Heart left ventricle (tissue), 16 donors: ENCODE measurements around the gene SETD1A. TPM values are rescaled to one million over a fixed set of nuclear protein-coding genes. Genes with fewer than 3 reads are reported as not detected.
A peak's percentile ranks its signal among the peaks of the same experiment; 100 is the strongest.

Experiments
- ATAC-seq, 4 donors: fragments of 200-7000 bp; cut with Tn5 transposase; one replicate each; pipeline ENCODE4 v1.9.1; 2020 to 2022; ENCODE audit warnings: moderate library complexity in 4 of 4, mild to moderate bottlenecking in 3 of 4, moderate number of reproducible peaks in 1 of 4
- DNase-seq, 5 donors: peaks; one replicate each; pipeline ENCODE4 v3.0.0-alpha.2; 2020
- H3K27ac ChIP-seq, 12 donors: fragments of 200-600 bp; sonication (generic) in 4 of 12; one replicate each; pipeline versions ENCODE4 v1.5.0 to v1.8.0; 2016 to 2022; ENCODE audit warnings: mild to moderate bottlenecking in 2 of 12
- H3K27me3 ChIP-seq, 9 donors: fragments of 200-600 bp; sonication (generic) in 2 of 9; one replicate each; pipeline versions ENCODE4 v1.5.1 to v1.8.0; 2016 to 2022; ENCODE audit warnings: mild to moderate bottlenecking in 3 of 9
- H3K36me3 ChIP-seq, 9 donors: fragments of 200-600 bp; sonication (generic) in 2 of 9; one replicate each; pipeline versions ENCODE4 v1.5.0 to v1.8.0; 2018 to 2022; ENCODE audit warnings: mild to moderate bottlenecking in 2 of 9
- H3K4me1 ChIP-seq, 12 donors: fragments of 200-600 bp; sonication (generic) in 4 of 12; one replicate each; pipeline versions ENCODE4 v1.5.0 to v1.8.0; 2016 to 2022; ENCODE audit warnings: mild to moderate bottlenecking in 3 of 12
- H3K4me3 ChIP-seq, 12 donors: fragments of 200-600 bp; sonication (generic) in 4 of 12; one replicate each; pipeline versions ENCODE4 v1.5.0 to v1.8.0; 2017 to 2022; ENCODE audit warnings: mild to moderate bottlenecking in 9 of 12, moderate library complexity in 4 of 12
- H3K9me3 ChIP-seq, 12 donors: fragments of 200-600 bp; sonication (generic) in 4 of 12; one replicate each; pipeline versions ENCODE4 v1.5.0 to v1.8.0; 2016 to 2022; ENCODE audit warnings: mild to moderate bottlenecking in 1 of 12
- CTCF ChIP-seq, 12 donors: fragments of 200-600 bp; sonication (generic) in 4 of 12; IDR thresholded peaks; one replicate each; pipeline versions ENCODE4 v1.5.0 to v1.8.0; 2018 to 2022; ENCODE audit warnings: antibody characterized with exemption in 12 of 12, mild to moderate bottlenecking in 5 of 12
- POLR2A ChIP-seq, 2 donors: fragments of 450-650 bp; IDR thresholded peaks; one replicate each; pipeline ENCODE4 v1.6.1; 2017; ENCODE audit warnings: antibody characterized with exemption in 2 of 2, mild to moderate bottlenecking in 2 of 2, moderate library complexity in 2 of 2
- WGBS, 4 donors: extraction: QIAGEN DNeasy Blood & Tissue Kit in 2 of 4; methylation state at CpG; one replicate each; pipeline versions ENCODE4 v1.1.5 to v1.1.7; 2013 to 2018; 5-methylcytosine and 5-hydroxymethylcytosine counted together
- intact Hi-C, 10 donors: fragments of 100-400 bp; cut with DNase I; formaldehyde crosslinking; loops; one replicate each; pipeline versions ENCODE4 v1.11.1 to v1.14.2; 2022
- polyA plus RNA-seq, 2 donors: library from polyadenylated mRNA; stranded (reverse); fragments of 200-250 nt; gene quantifications; one replicate each; pipeline ENCODE4 v1.2.3, GENCODE V29; 2013
- total RNA-seq, 9 donors: library from RNA; depleted of rRNA in 2 of 9; stranded (reverse); fragments of >200 nt in 2 of 9; fragmentation: NEBNext Ultra II Directional in 3 of 9; extraction: Animal tissue kit (Norgen Biotek cat#: 25700) in 3 of 9; gene quantifications; one replicate each; pipeline versions ENCODE4 v1.1.0 to v1.2.4, GENCODE V29; 2016 to 2023
- donor health status: ischemic (EF 13 %, LVEDD 7.1; RV severe dilation, severe dysfunction).
- donor health status: healthy with polysubstance abuse.
- donor health status: DM: no; HTN: yes; CAD: no.
- donor health status: DM: no; HTN: no; CAD: no.
- donor health status: ischemic (EF 25% LVEDD 6.9; RV normal size, moderate dysfunction).
- donor health status: ischemic (EF 25% LVEDD 5.7; RV mildly dilated, moderate dysfunction).
- donor health status: healthy.
- donor health status: DM: yes; HTN: yes; CAD: no.
- donor health status: ischemic (EF 35%, LVEDD 5.7; RV mildly dilated, moderate dysfunction).
- donor health status: nonischemic (EF 11% LVEDD 7.7; RV severe dilation, severe dysfunction).
- donor health status: DM: yes; HTN: yes; CAD: no.
- donor health status: PGD.
- donor health status: ischemic (EF 29% LVEDD 5.4; RV normal size, mild dysfunction).
- donor health status: nonischemic (EF 23%, LVEDD 6.1; RV moderate dilation, normal function).

The SETD1A gene
- total and polyA plus RNA-seq, 11 donors, result 4.6 to 12.1 (median 9.0) TPM

GRCh38 chr16:30983289-30983889 is 25.8 kb downstream of the SETD1A start:
- intact Hi-C loops, result loop anchor here in 9 of 10 donors (5.0 to 10.0 kb wide), 9 partner anchors 91 to 891 kb away; partner anchors contain the start of genes VKORC1 (in 2 of the 9), ZNF843 (in 2 of the 9), ZNF267 (in 1 of the 9) and ZNF646 (in 1 of the 9)
- Histone ChIP-seq H3K27ac (peak overlapping the region in 1 of 12 donors; percentile 43), H3K36me3 (peaks cover 0 to 76% (median 49%) of the 10 kb centered on the region in 9 donors), H3K4me3 (no peak overlapping the region), H3K27me3 (no peaks in the 10 kb centered on the region), H3K9me3 (no peaks in the 10 kb centered on the region), H3K4me1 (peaks cover 0 to 21% (median 11%) of the 10 kb centered on the region in 12 donors)
- DNase-seq (no peak), ATAC-seq (no peak)
- 80 to 91% (median 85%) methylated on average over 14 to 25 of the region's 25 CpGs for WGBS, 4 donors
- TF ChIP-seq POLR2A (IDR thresholded peaks at IDR 0.05) (no peak), CTCF (IDR thresholded peaks at IDR 0.05) (no peak)

GRCh38 chr16:30983898-30984610 is 26.5 kb downstream of the SETD1A start:
- H3K4me1 ChIP-seq, result peaks cover 0 to 21% (median 11%) of the 10 kb centered on the region in 12 donors
- peak overlapping the region in 1 of 12 donors; percentile 82 for H3K27ac ChIP-seq
- ATAC-seq, result no peak
- TF ChIP-seq POLR2A (IDR thresholded peaks at IDR 0.05), result no peak
- TF ChIP-seq CTCF (IDR thresholded peaks at IDR 0.05), result no peak
- no peak overlapping the region for H3K4me3 ChIP-seq
- 77 to 87% (median 85%) methylated on average over 14 of the region's 14 CpGs for WGBS, 4 donors
- intact Hi-C loops, result loop anchor here in 9 of 10 donors (2.0 to 10.0 kb wide), 12 partner anchors 91 to 891 kb away; partner anchors contain the start of genes ZNF843 (in 5 of the 9), VKORC1 (in 2 of the 9), ZNF267 (in 1 of the 9) and ZNF646 (in 1 of the 9)
- DNase-seq, result no peak
- H3K9me3 ChIP-seq, result no peaks in the 10 kb centered on the region
- H3K27me3 ChIP-seq, result no peaks in the 10 kb centered on the region
- peaks cover 0 to 71% (median 46%) of the 10 kb centered on the region in 9 donors for H3K36me3 ChIP-seq

GRCh38 chr16:30984669-30985400 is 27.3 kb downstream of the SETD1A start, which contains the start of gene HSD3B7:
Gene HSD3B7, plus strand, starts transcription at chr16:30985207. Its CDS starts 452 bp downstream, at chr16:30985659.
- intact Hi-C loops, result loop anchor here (1.0 to 10.0 kb wide), 20 partner anchors 47 to 890 kb away; partner anchors contain the start of genes ZNF843 (in 7 of the 10), VKORC1 (in 3 of the 10), ZNF646 (in 3 of the 10) and ZNF668 (in 3 of the 10)
- WGBS, 4 donors, result 25 to 38% (median 29%) methylated on average over 17 to 24 of the region's 24 CpGs
- ATAC-seq (peak; percentile 83 to 91 (median 88)), DNase-seq (peak; percentile 90 to 95 (median 90))
- no peaks in the 10 kb centered on the region for H3K27me3 ChIP-seq
- H3K27ac ChIP-seq, result peak within 1 kb of the TSS in 10 of 12 donors; percentile 26 to 82 (median 66)
- TF ChIP-seq CTCF (IDR thresholded peaks at IDR 0.05) (peak; percentile 92 to 97 (median 96)), POLR2A (IDR thresholded peaks at IDR 0.05) (peak in 1 of 2 donors; percentile 32)
- peaks cover 0 to 21% (median 11%) of the 10 kb centered on the region in 12 donors for H3K4me1 ChIP-seq
- H3K36me3 ChIP-seq, result peaks cover 0 to 63% (median 38%) of the 10 kb centered on the region in 9 donors
- no peaks in the 10 kb centered on the region for H3K9me3 ChIP-seq
- H3K4me3 ChIP-seq, result peak within 1 kb of the TSS in 11 of 12 donors; percentile 24 to 79 (median 61)
